Colon (tissue), 2 donors: ENCODE results near the gene BIN1.

Experiments
- FAIRE-seq: peaks from 2 replicates; lab custom pipeline; 2012; peaks lifted over from hg19 to GRCh38; lab: Jason Lieb, UNC
- donor health status: control.
- donor health status: control.

The BIN1 gene

GRCh38 chr2:127074936-127075335 is 32.0 kb downstream of the BIN1 start:
- FAIRE-seq = no peak

- no peak for FAIRE-seq
Observed at GRCh38 chr2:127074358-127074757, 32.6 kb downstream of the BIN1 start.

- no peak for FAIRE-seq
Observed at GRCh38 chr2:127072970-127073369, 34.0 kb downstream of the BIN1 start.

GRCh38 chr2:127072396-127072795 is 34.6 kb downstream of the BIN1 start:
- FAIRE-seq = no peak

- FAIRE-seq = no peak
Observed at GRCh38 chr2:127071901-127072328, 35.0 kb downstream of the BIN1 start.

GRCh38 chr2:127070221-127070620 is 36.7 kb downstream of the BIN1 start:
- FAIRE-seq = no peak

GRCh38 chr2:127069536-127069935 is 37.4 kb downstream of the BIN1 start:
- FAIRE-seq = no peak

GRCh38 chr2:127069003-127069402 is 38.0 kb downstream of the BIN1 start:
- FAIRE-seq = no peak

GRCh38 chr2:127068351-127068741 is 38.6 kb downstream of the BIN1 start:
- FAIRE-seq = no peak

- no peak for FAIRE-seq
Observed at GRCh38 chr2:127067620-127068350, 39.2 kb downstream of the BIN1 start.

GRCh38 chr2:127066942-127067341 is 40.0 kb downstream of the BIN1 start:
- no peak for FAIRE-seq

GRCh38 chr2:127065940-127066318 is 41.0 kb downstream of the BIN1 start:
- no peak for FAIRE-seq

- no peak for FAIRE-seq
Observed at GRCh38 chr2:127065299-127065939, 41.5 kb downstream of the BIN1 start.

GRCh38 chr2:127064642-127065250 is 42.2 kb downstream of the BIN1 start:
- FAIRE-seq = no peak

GRCh38 chr2:127063701-127064590 is 43.0 kb downstream of the BIN1 start:
- no peak for FAIRE-seq

GRCh38 chr2:127061375-127062273 is 45.3 kb downstream of the BIN1 start:
- FAIRE-seq = no peak

GRCh38 chr2:127060264-127060945 is 46.5 kb downstream of the BIN1 start:
- no peak for FAIRE-seq

- FAIRE-seq = no peak
Observed at GRCh38 chr2:127059559-127059958, 47.4 kb downstream of the BIN1 start.

GRCh38 chr2:127058954-127059252 is 48.1 kb downstream of the BIN1 start:
- no peak for FAIRE-seq

- no peak for FAIRE-seq
Observed at GRCh38 chr2:127058246-127058953, 48.6 kb downstream of the BIN1 start.
